Measurements from ENCODE around the gene ZSWIM9. TPM values are rescaled to one million over a fixed set of nuclear protein-coding genes. Genes with fewer than 3 reads are reported as not detected.

ZSWIM9 gene
- total RNA-seq, 1 donor from 2014 or later, result 0.36 TPM

- no peaks in the 10 kb centered on the region for H3K27me3 Mint-ChIP-seq (ENCODE audit: insufficient read depth, low read depth)
- H3K36me3 Mint-ChIP-seq, result peaks cover 21% of the 10 kb centered on the region
- no peak overlapping the region for H3K4me3 Mint-ChIP-seq
- H3K79me2 ChIP-seq (ENCODE audit: low read depth), result no peaks in the 10 kb centered on the region
- H3K9me3 ChIP-seq (ENCODE audit: low read depth), result no peaks in the 10 kb centered on the region
- H3K9ac ChIP-seq, result no peak overlapping the region
- no peaks in the 10 kb centered on the region for H3K27me3 ChIP-seq
- H3K9me3 Mint-ChIP-seq, result no peaks in the 10 kb centered on the region
- H3K4me1 ChIP-seq, result no peaks in the 10 kb centered on the region
- no peak overlapping the region for H2AFZ ChIP-seq (replicated peaks)
- no peak overlapping the region for H3K4me3 ChIP-seq
- no peak for TF ChIP-seq EZH2phosphoT487 (IDR thresholded peaks at IDR 0.05)
- TF ChIP-seq EZH2 (IDR thresholded peaks at IDR 0.05), result no peak
- no peak for TF ChIP-seq CTCF (IDR thresholded peaks at IDR 0.05)
- H4K20me1 ChIP-seq (ENCODE audit: low read depth), result no peaks in the 10 kb centered on the region
- no peak for DNase-seq (ENCODE audit: low spot score)
- no peaks in the 10 kb centered on the region for H3F3A ChIP-seq (ENCODE audit: low read depth)
- H3K4me1 Mint-ChIP-seq, result no peaks in the 10 kb centered on the region
- H3K4me2 ChIP-seq, result no peak overlapping the region
- H3K27ac Mint-ChIP-seq, result no peak overlapping the region
- H3K36me3 ChIP-seq, result no peaks in the 10 kb centered on the region
- no peak overlapping the region for H3K27ac ChIP-seq
Observed at GRCh38 chr19:48137411-48137810, 33.1 kb upstream of the ZSWIM9 start.

GRCh38 chr19:48139053-48139452 lies 31.4 kb upstream of the ZSWIM9 start:
- no peak for DNase-seq (ENCODE audit: low spot score)
- no peaks in the 10 kb centered on the region for H3K9me3 ChIP-seq (ENCODE audit: low read depth)
- no peak overlapping the region for H2AFZ ChIP-seq (replicated peaks)
- H3K36me3 Mint-ChIP-seq, result peaks cover 30% of the 10 kb centered on the region
- TF ChIP-seq CTCF (IDR thresholded peaks at IDR 0.05), result no peak
- TF ChIP-seq EZH2 (IDR thresholded peaks at IDR 0.05), result no peak
- TF ChIP-seq EZH2phosphoT487 (IDR thresholded peaks at IDR 0.05), result no peak
- no peaks in the 10 kb centered on the region for H3K9me3 Mint-ChIP-seq
- no peaks in the 10 kb centered on the region for H3K4me1 ChIP-seq
- H3K4me1 Mint-ChIP-seq, result no peaks in the 10 kb centered on the region
- H3K9ac ChIP-seq, result no peak overlapping the region
- no peaks in the 10 kb centered on the region for H3K27me3 ChIP-seq
- H3F3A ChIP-seq (ENCODE audit: low read depth), result no peaks in the 10 kb centered on the region
- no peak overlapping the region for H3K4me2 ChIP-seq
- no peaks in the 10 kb centered on the region for H3K79me2 ChIP-seq (ENCODE audit: low read depth)
- H3K4me3 ChIP-seq, result no peak overlapping the region
- H4K20me1 ChIP-seq (ENCODE audit: low read depth), result no peaks in the 10 kb centered on the region
- no peak overlapping the region for H3K27ac Mint-ChIP-seq
- no peak overlapping the region for H3K27ac ChIP-seq
- no peaks in the 10 kb centered on the region for H3K36me3 ChIP-seq
- H3K4me3 Mint-ChIP-seq, result no peak overlapping the region
- H3K27me3 Mint-ChIP-seq (ENCODE audit: insufficient read depth, low read depth), result no peaks in the 10 kb centered on the region

GRCh38 chr19:48147597-48148175 lies 22.8 kb upstream of the ZSWIM9 start:
- Mint-ChIP-seq H3K36me3 (peaks cover 18% of the 10 kb centered on the region), H3K27ac (peak overlapping the region; percentile 57), H3K4me1 (peaks cover 4% of the 10 kb centered on the region), H3K9me3 (no peaks in the 10 kb centered on the region), H3K4me3 (no peak overlapping the region), H3K27me3 (ENCODE audit: insufficient read depth, low read depth) (no peaks in the 10 kb centered on the region)
- TF ChIP-seq EZH2phosphoT487 (IDR thresholded peaks at IDR 0.05) (no peak), EZH2 (IDR thresholded peaks at IDR 0.05) (no peak), CTCF (IDR thresholded peaks at IDR 0.05) (no peak)
- H4K20me1 ChIP-seq (ENCODE audit: low read depth), result no peaks in the 10 kb centered on the region
- no peak overlapping the region for H3K4me2 ChIP-seq
- no peaks in the 10 kb centered on the region for H3K79me2 ChIP-seq (ENCODE audit: low read depth)
- H3K27me3 ChIP-seq, result no peaks in the 10 kb centered on the region
- H3K9ac ChIP-seq, result no peak overlapping the region
- no peak overlapping the region for H3K27ac ChIP-seq
- H3K36me3 ChIP-seq, result no peaks in the 10 kb centered on the region
- peaks cover under 1% of the 10 kb centered on the region for H3F3A ChIP-seq (ENCODE audit: low read depth)
- H3K4me3 ChIP-seq, result no peak overlapping the region
- no peak overlapping the region for H2AFZ ChIP-seq (replicated peaks)
- DNase-seq (ENCODE audit: low spot score), result no peak
- no peaks in the 10 kb centered on the region for H3K4me1 ChIP-seq
- no peaks in the 10 kb centered on the region for H3K9me3 ChIP-seq (ENCODE audit: low read depth)
